ENCODE data around the gene PRR18. TPM values are rescaled to one million over a fixed set of nuclear protein-coding genes. Genes with fewer than 3 reads are reported as not detected.
A peak's percentile ranks its signal among the peaks of the same experiment; 100 is the strongest.

PRR18 gene
- total RNA-seq = under 0.01 TPM in 2 replicates

- Histone ChIP-seq H3K27me3 (ENCODE audit: control insufficient read depth, insufficient read depth, low read length) (peaks cover 17% of the 10 kb centered on the region), H3K4me3 (ENCODE audit: low read depth, low read length) (peak within 1 kb of the TSS; percentile 32), H3K36me3 (ENCODE audit: control insufficient read depth, insufficient read depth, low read length) (no peaks in the 10 kb centered on the region)
- TF ChIP-seq, protein P1, sequence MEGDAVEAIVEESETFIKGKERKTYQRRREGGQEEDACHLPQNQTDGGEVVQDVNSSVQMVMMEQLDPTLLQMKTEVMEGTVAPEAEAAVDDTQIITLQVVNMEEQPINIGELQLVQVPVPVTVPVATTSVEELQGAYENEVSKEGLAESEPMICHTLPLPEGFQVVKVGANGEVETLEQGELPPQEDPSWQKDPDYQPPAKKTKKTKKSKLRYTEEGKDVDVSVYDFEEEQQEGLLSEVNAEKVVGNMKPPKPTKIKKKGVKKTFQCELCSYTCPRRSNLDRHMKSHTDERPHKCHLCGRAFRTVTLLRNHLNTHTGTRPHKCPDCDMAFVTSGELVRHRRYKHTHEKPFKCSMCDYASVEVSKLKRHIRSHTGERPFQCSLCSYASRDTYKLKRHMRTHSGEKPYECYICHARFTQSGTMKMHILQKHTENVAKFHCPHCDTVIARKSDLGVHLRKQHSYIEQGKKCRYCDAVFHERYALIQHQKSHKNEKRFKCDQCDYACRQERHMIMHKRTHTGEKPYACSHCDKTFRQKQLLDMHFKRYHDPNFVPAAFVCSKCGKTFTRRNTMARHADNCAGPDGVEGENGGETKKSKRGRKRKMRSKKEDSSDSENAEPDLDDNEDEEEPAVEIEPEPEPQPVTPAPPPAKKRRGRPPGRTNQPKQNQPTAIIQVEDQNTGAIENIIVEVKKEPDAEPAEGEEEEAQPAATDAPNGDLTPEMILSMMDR (IDR thresholded peaks at IDR 0.05; ENCODE audit: insufficient read depth, low read length, severe bottlenecking) = no peak
- DNase-seq (ENCODE audit: low read depth) (no peak), FAIRE-seq (no peak)
Observed at GRCh38 chr6:166308033-166308768, at the start of gene PRR18. TSS of gene PRR18 (minus strand) at chr6:166308392. CDS start at chr6:166308142, 250 bp downstream.

- H3K4me3 ChIP-seq (ENCODE audit: low read depth, low read length) = no peak overlapping the region
- no peaks in the 10 kb centered on the region for H3K27me3 ChIP-seq (ENCODE audit: control insufficient read depth, insufficient read depth, low read length)
- DNase-seq (ENCODE audit: low read depth) = no peak
- TF ChIP-seq, protein P1 (IDR thresholded peaks at IDR 0.05; ENCODE audit: insufficient read depth, low read length, severe bottlenecking) = no peak
- no peaks in the 10 kb centered on the region for H3K36me3 ChIP-seq (ENCODE audit: control insufficient read depth, insufficient read depth, low read length)
- FAIRE-seq = no peak
Observed at GRCh38 chr6:166355552-166355951, 47.4 kb upstream of the PRR18 start.

DNA sequence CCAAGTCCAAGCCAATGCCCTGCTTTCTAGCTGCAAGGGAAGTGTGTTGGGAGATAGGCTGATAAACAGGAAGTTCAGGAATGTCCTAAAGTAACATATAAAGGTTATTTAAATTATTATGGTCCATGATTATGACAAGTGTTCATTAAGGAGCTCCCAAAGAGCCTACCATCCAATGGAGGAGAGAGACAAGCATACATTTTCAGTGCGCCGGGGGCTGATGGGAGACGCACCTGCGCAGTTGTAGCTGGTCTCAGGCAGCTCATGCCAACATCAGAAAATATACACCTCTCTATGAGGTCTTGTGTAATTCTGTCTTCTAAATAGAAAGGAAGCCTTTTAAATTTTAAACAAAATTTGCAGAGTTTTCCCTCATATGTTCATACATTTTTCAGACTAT, 46.8 kb upstream of the PRR18 start:
- DNase-seq (ENCODE audit: low read depth) (no peak), FAIRE-seq (no peak)
- H3K36me3 ChIP-seq (ENCODE audit: control insufficient read depth, insufficient read depth, low read length) = no peaks in the 10 kb centered on the region
- TF ChIP-seq, protein P1 (IDR thresholded peaks at IDR 0.05; ENCODE audit: insufficient read depth, low read length, severe bottlenecking) = no peak
- no peak overlapping the region for H3K4me3 ChIP-seq (ENCODE audit: low read depth, low read length)
- no peaks in the 10 kb centered on the region for H3K27me3 ChIP-seq (ENCODE audit: control insufficient read depth, insufficient read depth, low read length)

DNA sequence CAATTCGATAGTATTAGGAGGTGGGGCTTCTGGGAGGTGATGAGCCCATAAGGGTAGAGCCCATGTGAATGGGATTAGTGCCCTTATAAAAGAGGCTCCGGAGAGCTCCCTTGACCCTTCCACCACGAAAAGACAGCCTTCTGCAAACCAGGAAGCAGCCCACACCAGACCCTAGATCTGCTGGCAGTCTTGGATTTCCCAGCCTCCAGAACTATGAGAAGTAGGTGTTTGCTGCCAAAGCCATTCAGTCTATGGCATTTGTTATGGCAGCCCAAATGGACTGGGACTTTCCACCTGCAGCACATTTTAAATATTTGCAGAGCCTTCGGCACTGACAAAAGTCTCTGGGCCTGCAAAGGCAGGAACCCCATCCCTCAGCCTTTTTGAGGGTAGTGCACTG, 46.0 kb upstream of the PRR18 start:
- Histone ChIP-seq H3K4me3 (ENCODE audit: low read depth, low read length) (no peak overlapping the region), H3K36me3 (ENCODE audit: control insufficient read depth, insufficient read depth, low read length) (no peaks in the 10 kb centered on the region), H3K27me3 (ENCODE audit: control insufficient read depth, insufficient read depth, low read length) (no peaks in the 10 kb centered on the region)
- TF ChIP-seq, protein P1 (IDR thresholded peaks at IDR 0.05; ENCODE audit: insufficient read depth, low read length, severe bottlenecking) = no peak
- DNase-seq (ENCODE audit: low read depth) (no peak), FAIRE-seq (no peak)

DNA sequence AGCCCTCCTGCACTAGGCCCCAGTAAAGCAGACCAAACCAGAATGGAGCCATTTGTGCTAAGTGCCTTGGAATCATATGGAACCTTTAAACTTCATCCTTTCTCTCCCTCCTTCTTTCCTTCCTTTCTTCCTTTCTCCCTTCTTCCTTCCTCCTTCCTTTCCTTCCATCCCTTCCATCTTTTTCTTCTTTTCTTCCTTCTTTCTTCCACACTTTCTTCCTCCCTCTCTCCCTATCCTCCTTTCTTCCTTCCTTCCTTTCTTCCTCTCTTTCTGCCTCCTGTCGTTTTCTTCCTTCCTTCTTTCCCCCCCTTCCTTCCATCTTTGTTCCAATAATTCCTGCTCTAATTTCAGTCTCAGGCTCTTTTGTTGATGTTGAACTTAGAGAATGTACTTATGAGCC, 45.3 kb upstream of the PRR18 start:
- Histone ChIP-seq H3K36me3 (ENCODE audit: control insufficient read depth, insufficient read depth, low read length) (no peaks in the 10 kb centered on the region), H3K4me3 (ENCODE audit: low read depth, low read length) (no peak overlapping the region), H3K27me3 (ENCODE audit: control insufficient read depth, insufficient read depth, low read length) (no peaks in the 10 kb centered on the region)
- TF ChIP-seq, protein P1 (IDR thresholded peaks at IDR 0.05; ENCODE audit: insufficient read depth, low read length, severe bottlenecking) = no peak
- no peak for DNase-seq (ENCODE audit: low read depth)
- FAIRE-seq = no peak

GRCh38 chr6:166352923-166353322, 44.7 kb upstream of the PRR18 start:
- TF ChIP-seq, protein P1 (IDR thresholded peaks at IDR 0.05; ENCODE audit: insufficient read depth, low read length, severe bottlenecking) = no peak
- H3K36me3 ChIP-seq (ENCODE audit: control insufficient read depth, insufficient read depth, low read length) = no peaks in the 10 kb centered on the region
- H3K4me3 ChIP-seq (ENCODE audit: low read depth, low read length) = no peak overlapping the region
- no peak for DNase-seq (ENCODE audit: low read depth)
- FAIRE-seq = no peak
- H3K27me3 ChIP-seq (ENCODE audit: control insufficient read depth, insufficient read depth, low read length) = no peaks in the 10 kb centered on the region
